Osteoblast (primary cell): Measurements from ENCODE around the gene STK32C. TPM values are rescaled to one million over a fixed set of nuclear protein-coding genes. Genes with fewer than 3 reads are reported as not detected.

ENCODE experiments used
- DNase-seq: peaks from one replicate; pipeline ENCODE4 v3.0.0; 2011; ENCODE audit warnings: low spot score, mixed read lengths; ENCODE audit not compliant: insufficient read length; ENCODE audit errors: missing footprints
- H2AFZ ChIP-seq: 2 replicates; pipeline ENCODE4 v1.6.0; 2011; ENCODE audit warnings: mild to moderate bottlenecking, low read length
- H3K27ac ChIP-seq: 2 replicates; pipeline ENCODE4 v1.5.1; 2011; ENCODE audit warnings: mild to moderate bottlenecking, low read depth, low read length, moderate library complexity
- H3K27me3 ChIP-seq: 2 replicates; pipeline ENCODE4 v1.6.0; 2012; ENCODE audit warnings: mild to moderate bottlenecking, control low read depth, inconsistent platforms, low read length, moderate library complexity; ENCODE audit not compliant: insufficient read depth
- H3K36me3 ChIP-seq: 2 replicates; pipeline ENCODE4 v1.5.1; 2011; ENCODE audit warnings: mild to moderate bottlenecking, low read length, control low read depth, moderate library complexity; ENCODE audit not compliant: insufficient read depth
- H3K4me1 ChIP-seq: 2 replicates; pipeline ENCODE4 v1.5.1; 2011; ENCODE audit warnings: mild to moderate bottlenecking, low read length, control low read depth, moderate library complexity; ENCODE audit not compliant: insufficient read depth
- H3K4me2 ChIP-seq: 2 replicates; pipeline ENCODE4 v1.6.0; 2011; ENCODE audit warnings: mild to moderate bottlenecking, low read length; ENCODE audit not compliant: insufficient read depth
- H3K4me3 ChIP-seq: fragments of 200-600 bp; sonication (generic); 3 replicates; pipeline ENCODE4 v1.5.1; 2012; ENCODE audit warnings: mild to moderate bottlenecking, low read length, inconsistent platforms; ENCODE audit not compliant: insufficient read depth
- H3K79me2 ChIP-seq: 2 replicates; pipeline ENCODE4 v1.6.0; 2012; ENCODE audit warnings: mild to moderate bottlenecking, low read length, control low read depth, inconsistent platforms; ENCODE audit not compliant: insufficient read depth
- H3K9me3 ChIP-seq: 2 replicates; pipeline ENCODE4 v1.5.1; 2011; ENCODE audit warnings: low read depth, low read length, control low read depth
- H4K20me1 ChIP-seq: 2 replicates; pipeline ENCODE4 v1.6.0; 2012; ENCODE audit warnings: mild to moderate bottlenecking, low read length, control low read depth; ENCODE audit not compliant: insufficient read depth
- total RNA-seq: library from RNA; depleted of rRNA; stranded (reverse); fragments of >200 nt; gene quantifications from 2 replicates; pipeline ENCODE4 v1.2.3, GENCODE V29; 2012
- TF ChIP-seq, protein P1 (sequence below): IDR thresholded peaks from 2 replicates; pipeline ENCODE4 v1.5.1; 2011; ENCODE audit warnings: mild to moderate bottlenecking, low read depth, low read length, moderate library complexity; ENCODE audit errors: extremely low read depth

The STK32C gene
- total RNA-seq, 1 donor: 14.5 TPM

DNA sequence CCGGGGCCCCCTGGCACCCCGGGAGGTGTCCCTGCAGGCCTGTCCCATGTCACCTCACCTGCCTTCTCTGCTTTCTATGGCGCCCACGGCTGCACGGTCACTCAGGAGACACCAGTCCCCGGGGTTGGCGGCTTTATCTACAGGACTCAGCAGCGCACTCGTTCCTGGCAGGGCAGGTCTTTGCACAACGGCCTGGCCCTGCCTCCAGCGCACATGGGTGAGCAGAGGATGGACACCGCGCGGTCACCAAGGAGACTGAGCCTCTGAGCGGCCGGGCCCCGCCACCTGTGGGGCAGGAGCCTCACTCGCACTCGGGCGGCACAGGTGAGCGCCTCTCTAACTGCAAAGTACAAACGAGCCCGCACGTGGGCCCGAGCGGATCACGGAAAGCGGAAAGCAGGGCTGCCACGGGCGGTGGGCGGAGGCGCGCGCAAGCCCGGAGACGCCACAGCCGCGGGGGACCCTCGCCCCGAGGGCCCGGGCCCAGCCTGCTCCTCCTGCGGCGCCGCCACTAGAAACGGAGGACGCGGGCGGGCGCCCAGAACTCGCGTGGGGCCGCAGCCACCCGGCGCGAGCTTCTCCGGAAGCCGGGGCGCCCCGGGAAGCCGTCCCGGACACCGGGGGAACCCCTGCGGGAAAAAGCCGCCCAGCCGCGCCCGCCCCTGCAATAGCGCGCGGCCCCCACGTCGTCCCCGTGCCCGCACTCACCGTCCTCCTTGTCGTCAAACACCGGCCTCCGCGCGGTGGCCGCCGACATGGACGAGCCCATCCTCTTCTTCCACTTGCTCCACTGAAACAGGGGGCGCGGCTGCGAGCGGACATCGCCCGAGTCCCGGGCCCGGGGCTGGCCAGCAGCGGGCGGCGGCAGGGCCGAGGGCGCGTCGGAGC lies 642 bp downstream of the STK32C start:
- Histone ChIP-seq H3K4me1 (peaks cover 4% of the 10 kb centered on the region), H4K20me1 (peaks cover 6% of the 10 kb centered on the region), H3K79me2 (no peaks in the 10 kb centered on the region), H3K36me3 (no peaks in the 10 kb centered on the region), H2AFZ (no peak overlapping the region), H3K27me3 (peaks cover 26% of the 10 kb centered on the region), H3K4me2 (peak overlapping the region; percentile 66), H3K4me3 (peak overlapping the region; percentile 66), H3K9me3 (no peaks in the 10 kb centered on the region), H3K27ac (no peak overlapping the region)
- peak; percentile 88 for DNase-seq
- TF ChIP-seq, protein P1, sequence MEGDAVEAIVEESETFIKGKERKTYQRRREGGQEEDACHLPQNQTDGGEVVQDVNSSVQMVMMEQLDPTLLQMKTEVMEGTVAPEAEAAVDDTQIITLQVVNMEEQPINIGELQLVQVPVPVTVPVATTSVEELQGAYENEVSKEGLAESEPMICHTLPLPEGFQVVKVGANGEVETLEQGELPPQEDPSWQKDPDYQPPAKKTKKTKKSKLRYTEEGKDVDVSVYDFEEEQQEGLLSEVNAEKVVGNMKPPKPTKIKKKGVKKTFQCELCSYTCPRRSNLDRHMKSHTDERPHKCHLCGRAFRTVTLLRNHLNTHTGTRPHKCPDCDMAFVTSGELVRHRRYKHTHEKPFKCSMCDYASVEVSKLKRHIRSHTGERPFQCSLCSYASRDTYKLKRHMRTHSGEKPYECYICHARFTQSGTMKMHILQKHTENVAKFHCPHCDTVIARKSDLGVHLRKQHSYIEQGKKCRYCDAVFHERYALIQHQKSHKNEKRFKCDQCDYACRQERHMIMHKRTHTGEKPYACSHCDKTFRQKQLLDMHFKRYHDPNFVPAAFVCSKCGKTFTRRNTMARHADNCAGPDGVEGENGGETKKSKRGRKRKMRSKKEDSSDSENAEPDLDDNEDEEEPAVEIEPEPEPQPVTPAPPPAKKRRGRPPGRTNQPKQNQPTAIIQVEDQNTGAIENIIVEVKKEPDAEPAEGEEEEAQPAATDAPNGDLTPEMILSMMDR: no peak

DNA sequence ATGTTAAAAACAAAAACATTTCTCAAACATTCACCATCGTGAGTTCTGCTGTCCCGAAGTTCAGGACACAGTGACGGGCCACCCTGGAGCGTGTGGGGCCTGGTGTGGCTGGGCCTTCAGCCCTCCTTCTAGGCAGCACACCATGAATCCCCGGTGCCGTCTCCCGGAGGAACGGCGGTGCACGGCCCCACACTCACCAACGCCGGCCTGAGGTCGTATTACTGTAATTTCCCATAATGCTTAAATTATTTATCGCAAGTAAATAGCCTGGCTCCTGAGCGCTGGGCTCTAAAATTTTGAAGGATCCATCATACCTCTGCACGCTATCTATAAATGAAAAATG lies 1.4 kb downstream of the STK32C start:
- H3K36me3 ChIP-seq: no peaks in the 10 kb centered on the region
- H3K9me3 ChIP-seq: no peaks in the 10 kb centered on the region
- TF ChIP-seq, protein P1: no peak
- H3K79me2 ChIP-seq: no peaks in the 10 kb centered on the region
- H3K4me1 ChIP-seq: peaks cover 4% of the 10 kb centered on the region
- H4K20me1 ChIP-seq: peaks cover 6% of the 10 kb centered on the region
- no peak for DNase-seq
- H3K27me3 ChIP-seq: peaks cover 26% of the 10 kb centered on the region
- H2AFZ ChIP-seq: no peak overlapping the region
- no peak overlapping the region for H3K4me3 ChIP-seq
- H3K4me2 ChIP-seq: no peak overlapping the region
- H3K27ac ChIP-seq: no peak overlapping the region

DNA sequence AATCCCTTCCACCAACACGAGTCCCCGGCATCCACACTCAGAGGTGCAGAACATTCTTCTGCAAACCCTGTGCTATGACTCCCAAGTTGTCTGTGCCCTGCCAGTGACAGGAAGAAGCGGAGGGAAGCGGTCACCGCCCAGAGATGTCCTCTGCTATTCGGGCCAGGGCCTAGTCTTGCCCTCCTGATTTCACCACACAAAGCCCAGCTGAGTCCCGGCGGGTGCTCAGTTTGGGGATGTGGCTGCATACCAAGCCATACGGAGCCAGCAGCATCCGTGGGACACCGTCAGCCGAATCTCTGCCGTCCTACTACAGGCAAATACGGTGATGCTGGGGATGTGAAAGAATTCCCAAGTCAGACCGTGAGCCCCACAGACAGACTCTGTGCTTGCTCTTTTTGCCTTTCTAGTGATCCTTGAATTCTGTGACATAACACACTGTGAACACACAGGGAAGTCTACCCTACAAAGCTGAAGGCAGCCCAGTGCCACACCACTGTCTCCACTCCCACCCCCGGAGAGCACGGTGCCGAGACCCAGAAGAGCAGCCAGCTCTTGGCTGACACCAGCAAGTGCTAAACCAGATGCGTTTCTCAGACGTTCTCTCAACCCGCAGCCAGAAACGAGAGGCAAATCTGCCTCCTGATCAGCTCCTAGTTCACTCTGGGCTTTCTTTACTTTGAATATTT lies 2.0 kb downstream of the STK32C start:
- no peak overlapping the region for H2AFZ ChIP-seq
- peaks cover 6% of the 10 kb centered on the region for H4K20me1 ChIP-seq
- no peaks in the 10 kb centered on the region for H3K36me3 ChIP-seq
- peak; percentile 63 for DNase-seq
- H3K79me2 ChIP-seq: no peaks in the 10 kb centered on the region
- H3K4me1 ChIP-seq: peaks cover 4% of the 10 kb centered on the region
- TF ChIP-seq, protein P1: no peak
- no peak overlapping the region for H3K4me2 ChIP-seq
- peaks cover 26% of the 10 kb centered on the region for H3K27me3 ChIP-seq
- no peak overlapping the region for H3K4me3 ChIP-seq
- H3K27ac ChIP-seq: no peak overlapping the region
- no peaks in the 10 kb centered on the region for H3K9me3 ChIP-seq

DNA sequence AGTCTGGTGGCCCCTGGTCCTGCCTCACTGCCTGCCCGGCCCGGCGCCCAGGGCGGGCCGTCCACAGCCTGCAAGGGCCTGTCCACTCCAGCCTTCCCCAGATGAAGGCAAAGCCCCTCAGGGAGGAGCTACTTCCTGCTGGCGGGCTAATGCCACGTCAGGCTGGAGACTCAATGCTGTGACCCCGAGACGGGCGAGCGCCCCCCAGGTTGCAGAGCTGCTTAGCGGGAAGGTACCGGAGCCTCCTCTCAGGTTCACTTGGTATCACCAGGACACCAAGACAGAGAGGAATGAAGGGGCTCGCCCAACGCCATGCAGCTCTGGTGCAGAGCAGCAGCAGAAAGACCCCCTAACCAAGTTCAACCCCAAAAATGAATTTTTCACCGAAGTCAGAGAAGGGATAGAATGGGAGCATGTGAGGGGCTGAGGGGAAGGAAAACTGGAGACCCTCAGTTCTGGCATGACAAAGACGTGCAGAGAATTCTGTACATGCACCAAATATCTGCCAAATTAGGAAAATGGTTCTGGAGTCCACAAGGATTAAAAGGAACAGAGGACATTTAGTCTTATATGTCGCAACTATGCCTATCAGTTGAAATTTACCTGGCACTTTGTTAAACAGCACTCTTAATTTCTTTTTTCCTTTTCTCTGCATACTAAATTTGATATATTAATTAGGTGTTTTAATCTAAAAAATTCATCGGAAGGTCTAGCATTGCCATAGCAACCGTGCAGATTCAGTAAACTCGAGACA lies 2.8 kb downstream of the STK32C start:
- peak; percentile 58 for DNase-seq
- H3K27ac ChIP-seq: no peak overlapping the region
- no peak overlapping the region for H2AFZ ChIP-seq
- H3K4me3 ChIP-seq: no peak overlapping the region
- H3K27me3 ChIP-seq: peaks cover 26% of the 10 kb centered on the region
- H3K4me1 ChIP-seq: peaks cover 4% of the 10 kb centered on the region
- H3K9me3 ChIP-seq: no peaks in the 10 kb centered on the region
- no peak overlapping the region for H3K4me2 ChIP-seq
- H3K79me2 ChIP-seq: no peaks in the 10 kb centered on the region
- no peaks in the 10 kb centered on the region for H3K36me3 ChIP-seq
- TF ChIP-seq, protein P1: no peak
- peaks cover 6% of the 10 kb centered on the region for H4K20me1 ChIP-seq
